ENCODE measurements around the gene C2orf15.
"Not testable (repeated sequence)": the region's sequence is repeated elsewhere in the genome, so short reads cannot be mapped to it uniquely, and the experiment has no call there.

C2orf15 gene

GRCh38 chr2:99184811-99185210 lies 43.3 kb downstream of the C2orf15 start:
- no peak for DNase-seq
- TF ChIP-seq POLR2A (IDR thresholded peaks at IDR 0.05; ENCODE audit: low read length) (no peak), GATA1 (IDR thresholded peaks at IDR 0.05; ENCODE audit: low read depth, low read length) (no peak)

DNA sequence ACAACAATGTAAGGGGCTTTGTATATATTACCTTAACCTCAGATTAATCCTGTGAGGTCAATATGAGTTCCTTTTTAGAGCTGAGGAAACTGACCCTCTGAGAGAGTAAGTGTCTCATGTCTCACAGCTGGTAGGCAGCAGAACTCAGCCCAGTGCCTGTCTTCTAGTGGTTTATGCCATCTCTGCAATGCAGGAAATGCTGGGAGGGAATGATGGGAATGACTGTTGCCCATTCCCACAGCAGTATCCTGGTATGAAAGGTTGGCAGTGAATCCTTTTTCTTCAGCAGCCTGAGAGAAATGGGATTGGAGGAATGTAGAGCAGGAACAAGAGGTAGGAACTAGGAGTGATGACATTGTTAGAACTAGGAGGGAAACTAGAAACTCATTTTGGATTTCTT lies 45.5 kb downstream of the C2orf15 start:
- no peak for TF ChIP-seq GATA1 (IDR thresholded peaks at IDR 0.05; ENCODE audit: low read depth, low read length)
- TF ChIP-seq POLR2A (IDR thresholded peaks at IDR 0.05; ENCODE audit: low read length): no peak
- DNase-seq: no peak

DNA sequence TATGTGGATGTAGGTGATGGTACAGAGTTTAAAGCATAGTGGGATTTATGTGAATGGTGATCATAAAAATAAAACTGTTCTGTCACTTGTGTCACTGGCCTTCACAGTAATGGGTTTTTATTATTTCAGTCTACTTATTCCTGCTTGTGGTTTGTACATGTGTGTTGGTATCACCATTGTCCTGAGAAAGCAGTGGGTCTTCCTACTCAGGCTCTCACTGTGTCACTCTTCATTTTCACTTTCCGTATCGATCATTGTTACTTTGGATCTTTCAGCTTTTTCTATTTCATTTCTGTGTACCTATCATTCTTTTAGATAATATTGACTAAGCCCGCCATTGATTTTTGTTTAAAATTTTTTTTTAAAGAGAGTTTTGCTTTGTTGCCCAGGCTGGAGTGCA lies 46.9 kb downstream of the C2orf15 start:
- TF ChIP-seq GATA1 (IDR thresholded peaks at IDR 0.05; ENCODE audit: low read depth, low read length) (no peak), POLR2A (IDR thresholded peaks at IDR 0.05; ENCODE audit: low read length) (no peak)
- DNase-seq: no peak

GRCh38 chr2:99190548-99190947 lies 49.0 kb downstream of the C2orf15 start:
- no peak for TF ChIP-seq POLR2A (IDR thresholded peaks at IDR 0.05; ENCODE audit: low read length)
- no peak for TF ChIP-seq GATA1 (IDR thresholded peaks at IDR 0.05; ENCODE audit: low read depth, low read length)
- DNase-seq: peak in 1 of 2 experiments; percentile 1

- not testable (repeated sequence) for DNase-seq
Measured at GRCh38 chr2:99192364-99192763, 50.9 kb downstream of the C2orf15 start.

- TF ChIP-seq GATA1 (IDR thresholded peaks at IDR 0.05; ENCODE audit: low read depth, low read length) (no peak), POLR2A (IDR thresholded peaks at IDR 0.05; ENCODE audit: low read length) (no peak)
Measured at GRCh38 chr2:99198103-99198841, 56.8 kb downstream of the C2orf15 start.

DNA sequence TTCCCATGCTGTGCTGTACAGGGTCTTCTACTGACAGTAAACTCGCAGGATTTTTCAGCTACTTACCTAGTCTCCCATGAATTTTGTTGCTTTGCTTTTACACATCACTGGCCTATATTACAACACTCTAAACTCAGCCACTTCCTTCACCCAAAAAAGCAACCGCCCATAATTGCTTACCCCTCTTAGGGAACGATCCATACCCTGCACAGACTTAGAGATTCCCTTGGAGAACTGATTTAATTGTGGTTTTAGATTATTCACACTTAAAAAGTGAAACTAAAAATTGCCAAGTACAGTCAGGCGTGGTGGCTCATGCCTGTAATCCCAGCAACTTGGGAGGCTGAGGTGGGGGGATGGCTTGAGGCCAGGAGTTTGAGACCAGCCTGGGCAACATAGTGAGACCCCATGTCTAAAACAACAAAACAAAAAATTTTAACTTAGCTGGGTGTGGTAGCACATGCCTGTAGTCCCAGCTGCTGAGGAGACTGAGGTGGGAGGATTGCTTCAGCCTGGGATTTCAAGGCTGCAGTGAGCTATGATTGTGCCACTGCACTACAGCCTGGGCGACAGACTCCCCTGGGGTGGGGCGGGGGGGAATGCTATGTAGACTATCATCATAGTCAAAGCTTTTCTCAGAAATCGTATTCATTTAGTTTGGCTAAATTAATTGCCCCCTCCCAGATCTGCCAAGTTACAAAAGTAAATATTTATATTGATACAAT lies 58.7 kb downstream of the C2orf15 start:
- no peak for TF ChIP-seq GATA1 (IDR thresholded peaks at IDR 0.05; ENCODE audit: low read depth, low read length)
- no peak for TF ChIP-seq POLR2A (IDR thresholded peaks at IDR 0.05; ENCODE audit: low read length)
- DNase-seq: no peak

More at GRCh38 chr2:99198103-99198841, 56.8 kb downstream of the C2orf15 start:
- peak in 1 of 2 experiments; percentile 4 for DNase-seq
